Activated CD8-positive, alpha-beta memory T cell treated with anti-CD3 and anti-CD28 coated beads for 36 hours (primary cell): ENCODE measurements around the gene PNN. TPM values are rescaled to one million over a fixed set of nuclear protein-coding genes. Genes with fewer than 3 reads are reported as not detected.
"Not testable (repeated sequence)": the region's sequence is repeated elsewhere in the genome, so short reads cannot be mapped to it uniquely, and the experiment has no call there.

Experiments
- CTCF ChIA-PET: fragments of 350-600 bp; sonication (Branson Sonifier 250); formaldehyde crosslinking; loops from one replicate; lab custom pipeline; 2021; ENCODE audit warnings: antibody characterized with exemption; lab: Charles Lee
- POLR2A ChIA-PET: fragments of 350-600 bp; sonication (Branson Sonifier 250); formaldehyde crosslinking; loops from one replicate; lab custom pipeline; 2021; ENCODE audit warnings: antibody characterized with exemption; lab: Charles Lee
- total RNA-seq, 2 experiments: library from RNA; stranded (reverse); gene quantifications; one replicate each; pipeline ENCODE4 v1.2.3, GENCODE V29; 2021

The PNN gene
- total RNA-seq, 2 experiments from 2014 or later = 101 to 102 TPM

- POLR2A ChIA-PET = interaction anchor here (0.5 to 0.6 kb wide), 2 partner anchors 13 to 17 kb away, joined by 4 to 5 read pairs; no protein-coding TSS in a partner anchor
- CTCF ChIA-PET = no interaction called here
Observed at GRCh38 chr14:39177168-39177545, 2.1 kb downstream of the PNN start.

- ChIA-PET POLR2A (interaction anchor here (0.6 to 1.5 kb wide), 4 partner anchors 9 to 235 kb away, joined by 3 to 10 read pairs (median 4); partner anchors contain the start of gene TRAPPC6B), CTCF (interaction anchor here (0.8 kb wide), 1 partner anchor 9 kb away, joined by 3 read pairs; no protein-coding TSS in a partner anchor)
Observed at GRCh38 chr14:39179042-39179441, 4.0 kb downstream of the PNN start.

DNA sequence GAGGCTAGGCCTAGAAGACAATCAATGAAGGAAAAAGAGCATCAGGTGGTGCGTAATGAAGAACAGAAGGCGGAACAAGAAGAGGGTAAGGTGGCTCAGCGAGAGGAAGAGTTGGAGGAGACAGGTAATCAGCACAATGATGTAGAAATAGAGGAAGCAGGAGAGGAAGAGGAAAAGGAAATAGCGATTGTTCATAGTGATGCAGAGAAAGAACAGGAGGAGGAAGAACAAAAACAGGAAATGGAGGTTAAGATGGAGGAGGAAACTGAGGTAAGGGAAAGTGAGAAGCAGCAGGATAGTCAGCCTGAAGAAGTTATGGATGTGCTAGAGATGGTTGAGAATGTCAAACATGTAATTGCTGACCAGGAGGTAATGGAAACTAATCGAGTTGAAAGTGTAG lies 5.5 kb downstream of the PNN start:
- POLR2A ChIA-PET = interaction anchor here (0.9 kb wide), 1 partner anchor 8 kb away, joined by 3 read pairs; no protein-coding TSS in a partner anchor
- CTCF ChIA-PET = no interaction called here

DNA sequence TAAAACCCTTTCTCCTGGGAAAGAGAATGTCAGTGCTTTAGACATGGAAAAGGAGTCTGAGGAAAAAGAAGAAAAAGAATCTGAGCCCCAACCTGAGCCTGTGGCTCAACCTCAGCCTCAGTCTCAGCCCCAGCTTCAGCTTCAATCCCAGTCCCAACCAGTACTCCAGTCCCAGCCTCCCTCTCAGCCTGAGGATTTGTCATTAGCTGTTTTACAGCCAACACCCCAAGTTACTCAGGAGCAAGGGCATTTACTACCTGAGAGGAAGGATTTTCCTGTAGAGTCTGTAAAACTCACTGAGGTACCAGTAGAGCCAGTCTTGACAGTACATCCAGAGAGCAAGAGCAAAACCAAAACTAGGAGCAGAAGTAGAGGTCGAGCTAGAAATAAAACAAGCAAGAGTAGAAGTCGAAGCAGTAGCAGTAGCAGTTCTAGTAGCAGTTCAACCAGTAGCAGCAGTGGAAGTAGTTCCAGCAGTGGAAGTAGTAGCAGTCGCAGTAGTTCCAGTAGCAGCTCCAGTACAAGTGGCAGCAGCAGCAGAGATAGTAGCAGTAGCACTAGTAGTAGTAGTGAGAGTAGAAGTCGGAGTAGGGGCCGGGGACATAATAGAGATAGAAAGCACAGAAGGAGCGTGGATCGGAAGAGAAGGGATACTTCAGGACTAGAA lies 6.1 kb downstream of the PNN start:
- ChIA-PET CTCF (no interaction called here), POLR2A (interaction anchor here (0.9 kb wide), 1 partner anchor 8 kb away, joined by 3 read pairs; no protein-coding TSS in a partner anchor)

- POLR2A ChIA-PET = no interaction called here
- CTCF ChIA-PET = no interaction called here
Observed at GRCh38 chr14:39181693-39182047, 6.6 kb downstream of the PNN start.

GRCh38 chr14:39182770-39183684 lies 8.0 kb downstream of the PNN start:
- CTCF ChIA-PET = no interaction called here
- POLR2A ChIA-PET = no interaction called here

- POLR2A ChIA-PET = interaction anchor here (1.5 kb wide), 1 partner anchor 9 kb away, joined by 6 read pairs; the partner anchor contains the start of gene PNN
- CTCF ChIA-PET = not testable (repeated sequence)
Observed at GRCh38 chr14:39183685-39184003, 8.6 kb downstream of the PNN start.

DNA sequence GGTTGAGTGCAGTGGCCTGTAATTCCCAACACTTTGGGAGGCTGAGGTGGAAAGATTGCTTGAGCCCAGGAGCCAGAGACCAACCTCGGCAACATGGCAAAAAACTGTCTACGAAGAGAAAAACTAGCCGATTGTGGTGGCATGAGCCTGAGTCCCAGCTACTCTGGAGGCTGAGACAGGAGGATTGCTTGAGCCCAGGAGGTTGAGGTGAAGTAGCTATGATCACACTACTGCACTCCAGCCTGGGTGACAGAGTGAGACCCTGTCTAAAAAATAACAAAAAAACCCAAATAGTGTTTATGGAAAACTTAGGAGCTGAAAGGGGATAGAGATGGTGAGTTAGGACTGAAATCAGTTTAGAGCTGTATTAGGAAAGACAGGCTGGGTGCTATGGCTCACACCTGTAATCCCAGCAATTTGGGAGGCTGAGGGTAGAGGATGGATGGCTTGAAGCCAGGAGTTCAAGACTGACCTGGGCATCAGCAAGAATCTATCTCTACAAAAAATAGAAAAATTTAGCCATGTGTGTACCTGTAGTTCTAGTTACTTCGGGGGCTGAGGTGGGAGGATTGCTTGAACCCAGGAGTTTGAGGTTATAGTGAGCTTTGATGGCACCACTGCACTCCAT lies 9.7 kb downstream of the PNN start:
- ChIA-PET POLR2A (interaction anchor here (0.9 to 1.5 kb wide), 4 partner anchors 10 to 85 kb away, joined by 3 to 7 read pairs (median 4); partner anchors contain the start of gene PNN), CTCF (no interaction called here)

GRCh38 chr14:39185256-39186049 lies 10.4 kb downstream of the PNN start:
- POLR2A ChIA-PET = interaction anchor here (0.9 to 1.5 kb wide), 4 partner anchors 11 to 84 kb away, joined by 3 to 7 read pairs (median 4); partner anchors contain the start of gene PNN

DNA sequence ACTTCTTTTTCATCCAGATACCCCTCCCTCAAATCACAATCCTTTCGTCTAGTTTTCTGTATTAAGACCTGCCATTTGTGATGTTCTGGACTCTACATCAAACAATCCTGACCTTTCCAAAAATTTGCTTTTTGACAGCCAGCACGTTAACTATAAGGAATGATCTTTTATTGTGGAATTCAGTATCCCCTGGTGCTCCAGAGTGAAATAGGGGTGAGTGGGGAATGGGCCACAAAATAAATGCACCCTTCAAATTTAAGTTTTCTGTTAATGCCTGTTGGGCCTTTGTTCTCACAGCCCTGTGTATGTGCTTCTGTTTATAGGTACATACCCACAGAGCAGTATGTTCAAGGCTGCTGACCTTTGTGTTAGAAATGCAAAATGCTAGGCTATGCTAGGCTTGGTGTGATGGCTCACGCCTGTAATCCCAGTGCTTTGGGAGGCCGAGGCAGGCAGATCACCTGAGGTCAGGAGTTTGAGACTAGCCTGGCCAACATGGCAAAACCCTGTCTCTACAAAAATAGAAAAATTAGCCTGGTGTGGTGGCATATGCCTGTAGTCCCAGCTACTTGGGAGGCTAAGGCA lies 12.0 kb downstream of the PNN start:
- POLR2A ChIA-PET = interaction anchor here (0.7 kb wide), 1 partner anchor 93 kb away, joined by 3 read pairs; no protein-coding TSS in a partner anchor
- CTCF ChIA-PET = interaction anchor here (0.7 kb wide), 1 partner anchor 121 kb away, joined by 4 read pairs; no protein-coding TSS in a partner anchor

More at GRCh38 chr14:39185256-39186049, 10.4 kb downstream of the PNN start:
- CTCF ChIA-PET = interaction anchor here (0.5 kb wide), 1 partner anchor 183 kb away, joined by 3 read pairs; no protein-coding TSS in a partner anchor

- ChIA-PET POLR2A (interaction anchor here (0.6 kb wide), 1 partner anchor 25 kb away, joined by 4 read pairs; no protein-coding TSS in a partner anchor), CTCF (no interaction called here)
Observed at GRCh38 chr14:39203659-39204606, 28.9 kb downstream of the PNN start.

DNA sequence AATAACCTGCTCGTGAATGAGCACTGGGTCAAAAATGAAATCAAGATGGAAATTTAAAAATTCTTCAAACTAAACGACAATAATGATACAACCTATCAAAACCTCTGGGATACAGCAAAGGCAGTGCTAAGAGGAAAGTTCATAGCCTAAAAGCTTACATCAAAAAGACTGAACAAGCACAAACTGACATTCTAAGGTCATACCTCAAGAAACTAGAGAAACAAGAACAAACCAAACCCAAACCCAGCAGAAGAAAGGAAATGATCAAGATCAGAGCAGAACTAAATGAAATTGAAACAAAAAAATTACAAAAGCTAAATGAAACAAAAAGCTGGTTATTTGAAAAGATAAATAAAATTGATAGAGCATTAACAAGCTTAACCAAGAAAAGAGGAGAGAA lies 32.4 kb downstream of the PNN start:
- CTCF ChIA-PET = interaction anchor here (0.6 kb wide), 1 partner anchor 52 kb away, joined by 4 read pairs; no protein-coding TSS in a partner anchor
- POLR2A ChIA-PET = interaction anchor here (0.6 kb wide), 1 partner anchor 18 kb away, joined by 4 read pairs; no protein-coding TSS in a partner anchor

DNA sequence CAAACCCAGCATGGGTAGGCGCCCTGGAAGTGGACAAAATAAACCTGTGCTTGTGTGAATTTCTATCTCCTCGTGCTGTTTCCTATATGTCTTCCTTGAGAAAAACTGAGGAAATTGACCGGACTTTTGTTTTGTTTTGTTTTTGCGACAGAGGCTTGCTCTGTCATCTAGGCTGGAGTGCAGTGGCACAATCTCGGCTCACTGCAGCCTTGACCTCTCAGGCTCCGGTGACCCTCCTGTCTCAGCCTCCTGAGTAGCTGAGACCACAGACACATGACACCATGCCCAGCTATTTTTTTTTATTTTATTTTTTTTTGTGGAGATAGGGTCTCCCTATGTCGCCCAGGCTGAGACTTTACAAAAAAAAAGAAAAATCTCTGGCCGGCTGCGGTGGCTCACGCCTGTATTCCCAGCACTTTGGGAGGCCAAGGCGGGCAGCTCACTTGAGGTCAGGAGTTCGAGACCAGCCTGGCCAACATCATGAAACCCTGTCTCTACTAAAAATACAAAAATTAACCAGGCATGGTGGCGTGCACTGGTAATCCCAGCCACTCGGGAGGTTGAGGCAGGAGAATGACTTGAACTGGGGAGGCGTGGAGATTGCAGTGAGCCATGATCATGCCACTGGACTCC lies 36.2 kb downstream of the PNN start:
- CTCF ChIA-PET = no interaction called here
- POLR2A ChIA-PET = no interaction called here

GRCh38 chr14:39212034-39212433 lies 37.0 kb downstream of the PNN start:
- ChIA-PET POLR2A (no interaction called here), CTCF (no interaction called here)

GRCh38 chr14:39212693-39213092 lies 37.6 kb downstream of the PNN start:
- POLR2A ChIA-PET = no interaction called here

DNA sequence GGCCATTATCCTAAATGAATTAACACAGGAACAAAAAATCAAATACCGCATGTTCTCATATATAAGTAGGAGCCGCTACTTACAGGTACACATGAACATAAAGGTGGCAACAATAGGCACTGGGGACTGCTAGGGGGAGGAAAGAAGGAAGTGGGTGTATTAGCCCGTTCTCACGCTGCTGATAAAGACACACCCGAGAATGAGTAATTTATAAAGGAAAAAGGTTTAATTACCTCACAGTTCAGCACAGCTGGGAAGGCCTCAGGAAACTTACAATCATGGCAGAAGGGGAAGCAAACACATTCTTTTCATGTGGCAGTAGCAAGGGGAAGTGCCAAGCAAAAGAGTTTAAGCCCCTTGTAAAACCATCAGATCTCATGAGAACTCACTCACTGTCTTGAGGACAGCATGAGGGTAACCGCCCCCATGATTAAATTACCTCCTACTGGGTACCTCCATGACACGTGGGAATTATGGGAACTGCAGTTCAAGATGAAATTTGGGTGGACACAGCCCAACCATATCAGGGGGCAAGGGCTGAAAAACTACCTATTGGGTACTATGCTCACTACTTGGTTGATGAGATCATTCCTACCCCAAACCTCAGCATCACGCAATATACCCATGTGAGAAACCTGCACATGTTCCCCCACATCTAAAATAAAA lies 42.3 kb downstream of the PNN start:
- POLR2A ChIA-PET = no interaction called here

More at GRCh38 chr14:39212693-39213092, 37.6 kb downstream of the PNN start:
- CTCF ChIA-PET = no interaction called here

More for the DNA sequence above, 42.3 kb downstream of the PNN start:
- CTCF ChIA-PET = no interaction called here
